ENCODE data around the gene FOXP1. TPM values are rescaled to one million over a fixed set of nuclear protein-coding genes. Genes with fewer than 3 reads are reported as not detected.
A peak's percentile ranks its signal among the peaks of the same experiment; 100 is the strongest.

The FOXP1 gene
- total RNA-seq, 2 experiments from 2014 or later, result 493 to 508 TPM

GRCh38 chr3:71172189-71172588, 411.3 kb downstream of the FOXP1 start:
- H3K27me3 ChIP-seq (ENCODE audit: control insufficient read depth in 1 of 2, insufficient read depth in 2 of 2, low read length in 2 of 2), result no peaks in the 10 kb centered on the region
- DNase-seq (no peak), ATAC-seq (ENCODE audit: poor library complexity) (no peak)
- CTCF ChIA-PET, result no interaction called here
- H3K4me3 ChIP-seq (ENCODE audit: low read length), result no peak overlapping the region
- no peak overlapping the region for H3K27ac ChIP-seq (ENCODE audit: low read depth in 1 of 2, low read length in 2 of 2)
- POLR2A ChIA-PET, result no interaction called here
- H3K9me3 ChIP-seq (ENCODE audit: control insufficient read depth in 1 of 2, insufficient read depth in 1 of 2, low read length in 2 of 2), result no peaks in the 10 kb centered on the region
- Mint-ChIP-seq H3K4me3 (no peak overlapping the region), H3K9me3 (no peaks in the 10 kb centered on the region), H3K27ac (peak overlapping the region; percentile 45), H3K27me3 (no peaks in the 10 kb centered on the region), H3K36me3 (ENCODE audit: low read depth) (peaks cover 96% of the 10 kb centered on the region), H3K4me1 (ENCODE audit: low read depth) (peaks cover 57% of the 10 kb centered on the region)
- intact Hi-C loops (cut with DNase I, micrococcal nuclease), result loop anchor here in 1 of 2 experiments (5.0 kb wide), 1 partner anchor 40 kb away; no protein-coding TSS in a partner anchor
- H3K36me3 ChIP-seq (ENCODE audit: insufficient read depth, low read length), result peaks cover 28% of the 10 kb centered on the region
- TF ChIP-seq CTCF (IDR thresholded peaks at IDR 0.05), result no peak
- H3K4me1 ChIP-seq (ENCODE audit: insufficient read depth, low read length), result no peaks in the 10 kb centered on the region

- H3K27me3 Mint-ChIP-seq, result no peaks in the 10 kb centered on the region
- ATAC-seq (ENCODE audit: poor library complexity) (no peak), DNase-seq (no peak)
- Histone ChIP-seq H3K27ac (ENCODE audit: low read depth in 1 of 2, low read length in 2 of 2) (no peak overlapping the region), H3K4me1 (ENCODE audit: insufficient read depth, low read length) (no peaks in the 10 kb centered on the region), H3K9me3 (ENCODE audit: control insufficient read depth in 1 of 2, insufficient read depth in 1 of 2, low read length in 2 of 2) (no peaks in the 10 kb centered on the region), H3K36me3 (ENCODE audit: insufficient read depth, low read length) (peaks cover 32% of the 10 kb centered on the region), H3K27me3 (ENCODE audit: control insufficient read depth in 1 of 2, insufficient read depth in 2 of 2, low read length in 2 of 2) (no peaks in the 10 kb centered on the region), H3K4me3 (ENCODE audit: low read length) (no peak overlapping the region)
- H3K9me3 Mint-ChIP-seq, result no peaks in the 10 kb centered on the region
- ChIA-PET CTCF (interaction anchor here (0.7 kb wide), 1 partner anchor 120 kb away, joined by 3 read pairs; no protein-coding TSS in a partner anchor), POLR2A (interaction anchor here (1.8 kb wide), 1 partner anchor 17 kb away, joined by 8 read pairs; no protein-coding TSS in a partner anchor)
- intact Hi-C loops (cut with DNase I, micrococcal nuclease), result loop anchor here in 1 of 2 experiments (5.0 kb wide), 1 partner anchor 39 kb away; no protein-coding TSS in a partner anchor
- peak overlapping the region; percentile 61 for H3K27ac Mint-ChIP-seq
- H3K36me3 Mint-ChIP-seq (ENCODE audit: low read depth), result peaks cover 97% of the 10 kb centered on the region
- no peak overlapping the region for H3K4me3 Mint-ChIP-seq
- H3K4me1 Mint-ChIP-seq (ENCODE audit: low read depth), result peaks cover 63% of the 10 kb centered on the region
- TF ChIP-seq CTCF (IDR thresholded peaks at IDR 0.05), result no peak
Observed at GRCh38 chr3:71171247-71171646, 412.3 kb downstream of the FOXP1 start.

- TF ChIP-seq CTCF (IDR thresholded peaks at IDR 0.05), result no peak
- no peak overlapping the region for H3K4me3 ChIP-seq (ENCODE audit: low read length)
- no peaks in the 10 kb centered on the region for H3K27me3 ChIP-seq (ENCODE audit: control insufficient read depth in 1 of 2, insufficient read depth in 2 of 2, low read length in 2 of 2)
- peaks cover 23% of the 10 kb centered on the region for H3K36me3 ChIP-seq (ENCODE audit: insufficient read depth, low read length)
- Mint-ChIP-seq H3K4me3 (no peak overlapping the region), H3K36me3 (ENCODE audit: low read depth) (peaks cover 93% of the 10 kb centered on the region), H3K27me3 (no peaks in the 10 kb centered on the region), H3K9me3 (no peaks in the 10 kb centered on the region), H3K27ac (peak overlapping the region; percentile 68), H3K4me1 (ENCODE audit: low read depth) (peaks cover 62% of the 10 kb centered on the region)
- ChIA-PET CTCF (interaction anchor here (0.6 to 1.5 kb wide), 2 partner anchors 19 to 62 kb away, joined by 3 to 4 read pairs; no protein-coding TSS in a partner anchor), POLR2A (no interaction called here)
- DNase-seq (no peak), ATAC-seq (ENCODE audit: poor library complexity) (no peak)
- H3K27ac ChIP-seq (ENCODE audit: low read depth in 1 of 2, low read length in 2 of 2), result no peak overlapping the region
- no peaks in the 10 kb centered on the region for H3K9me3 ChIP-seq (ENCODE audit: control insufficient read depth in 1 of 2, insufficient read depth in 1 of 2, low read length in 2 of 2)
- intact Hi-C loops (cut with DNase I, micrococcal nuclease), result no loop called here
- H3K4me1 ChIP-seq (ENCODE audit: insufficient read depth, low read length), result no peaks in the 10 kb centered on the region
Observed at GRCh38 chr3:71168880-71169411, 414.6 kb downstream of the FOXP1 start.
